ENCODE data around the gene DDB1. TPM values are rescaled to one million over a fixed set of nuclear protein-coding genes. Genes with fewer than 3 reads are reported as not detected.

DDB1 gene
- total and polyA plus RNA-seq, 2 of the 13 experiments (the other 11 are each of a cell fraction or from before 2014, with no cell fraction given): 217 to 266 TPM

GRCh38 chr11:61298663-61299244, 34.2 kb downstream of the DDB1 start (continued):
- TF ChIP-seq ZNF747 (CRISPR knock-in tag; IDR thresholded peaks at IDR 0.05; ENCODE audit: borderline replicate concordance): 0 out of 2 replicates have a peak, but pooled peaks have one; percentile 30
- TF ChIP-seq ZNF234 (CRISPR knock-in tag; conservative IDR thresholded peaks at IDR 0.05): no peak
- 0 out of 2 replicates have a peak, but pooled peaks have one; percentile 33 for TF ChIP-seq TMF1 (CRISPR knock-in tag; IDR thresholded peaks at IDR 0.05; ENCODE audit: low read depth)
- 0 out of 2 replicates have a peak, but pooled peaks have one; percentile 25 for TF ChIP-seq ZNF124 (CRISPR knock-in tag; IDR thresholded peaks at IDR 0.05)
- TF ChIP-seq RXRA (CRISPR knock-in tag; IDR thresholded peaks at IDR 0.05): peak; percentile 65; the same call in 1 of the 2 replicates
- TF ChIP-seq RCOR2 (CRISPR knock-in tag; IDR thresholded peaks at IDR 0.05): peak; percentile 52; the same call in 1 of the 2 replicates
- peak; percentile 80; the same call in 1 of the 2 replicates for TF ChIP-seq SIN3A (IDR thresholded peaks at IDR 0.05; ENCODE audit: borderline replicate concordance, low read depth, low read length)
- no peak for TF ChIP-seq NFKB2 (CRISPR knock-in tag; IDR thresholded peaks at IDR 0.05; ENCODE audit: borderline replicate concordance)
- TF ChIP-seq ZNF7 (CRISPR knock-in tag; IDR thresholded peaks at IDR 0.05): peak; percentile 99
- TF ChIP-seq ASH2L (IDR thresholded peaks at IDR 0.05; ENCODE audit: insufficient read length, low read depth, low read length): peak; percentile 66
- TF ChIP-seq HNF1A (IDR thresholded peaks at IDR 0.05; ENCODE audit: low read depth): no peak
- TF ChIP-seq HNF1A (CRISPR knock-in tag; IDR thresholded peaks at IDR 0.05; ENCODE audit: borderline replicate concordance): no peak
- TF ChIP-seq HDAC2 (CRISPR knock-in tag; IDR thresholded peaks at IDR 0.05): peak; percentile 80
- TF ChIP-seq HMG20A (CRISPR knock-in tag; IDR thresholded peaks at IDR 0.05; ENCODE audit: borderline replicate concordance): peak; percentile 79; the same call in 1 of the 2 replicates
- TF ChIP-seq MYC (CRISPR knock-in tag; IDR thresholded peaks at IDR 0.05; ENCODE audit: borderline replicate concordance): peak; percentile 66; the same call in 1 of the 2 replicates
- peak; percentile 73 for TF ChIP-seq HOMEZ (CRISPR knock-in tag; IDR thresholded peaks at IDR 0.05; ENCODE audit: low read depth)
- TF ChIP-seq PHF5A (CRISPR knock-in tag; IDR thresholded peaks at IDR 0.05; ENCODE audit: low read depth, unreplicated experiment): peak; percentile 74
- TF ChIP-seq MIXL1 (CRISPR knock-in tag; IDR thresholded peaks at IDR 0.05): peak; percentile 91
- 0 out of 2 replicates have a peak, but pooled peaks have one; percentile 37 for TF ChIP-seq MBD4 (IDR thresholded peaks at IDR 0.05; ENCODE audit: borderline replicate concordance, low read length)
- peak; percentile 66; the same call in 1 of the 2 replicates for TF ChIP-seq MEF2D (CRISPR knock-in tag; IDR thresholded peaks at IDR 0.05)
- TF ChIP-seq ZNF792 (CRISPR knock-in tag; IDR thresholded peaks at IDR 0.05): peak; percentile 75; the same call in 1 of the 2 replicates
- TF ChIP-seq ESRRA (CRISPR knock-in tag; IDR thresholded peaks at IDR 0.05; ENCODE audit: low read depth): no peak
- TF ChIP-seq ZNF644 (CRISPR knock-in tag; IDR thresholded peaks at IDR 0.05; ENCODE audit: low read depth): peak; percentile 89
- TF ChIP-seq ZNF674 (CRISPR knock-in tag; IDR thresholded peaks at IDR 0.05; ENCODE audit: low read depth): no peak
- peak; percentile 58; the same call in 1 of the 2 replicates for TF ChIP-seq THAP11 (CRISPR knock-in tag; IDR thresholded peaks at IDR 0.05)
- TF ChIP-seq FOXA1 (IDR thresholded peaks at IDR 0.05): no peak
- peak; percentile 35; the same call in 1 of the 2 replicates for TF ChIP-seq FOXA1 (CRISPR knock-in tag; IDR thresholded peaks at IDR 0.05)
